AG04450 (cell line): ENCODE results near the gene TCTA. TPM values are rescaled to one million over a fixed set of nuclear protein-coding genes. Genes with fewer than 3 reads are reported as not detected.
A peak's percentile ranks its signal among the peaks of the same experiment; 100 is the strongest.

ENCODE experiments used
- CTCF ChIA-PET: fragments of 300-600, 350-600 bp; formaldehyde crosslinking; extraction: SDS; loops from one replicate; lab custom pipeline; 2022; ENCODE audit warnings: antibody characterized with exemption, inconsistent platforms; lab: Charles Lee
- POLR2A ChIA-PET: fragments of 350-600 bp; formaldehyde crosslinking; extraction: SDS; loops from one replicate; lab custom pipeline; 2021; ENCODE audit warnings: antibody characterized with exemption, inconsistent platforms; lab: Yijun Ruan, JAX
- DNase-seq: peaks from one replicate; pipeline ENCODE4 v3.0.0-alpha.2; 2011; ENCODE audit warnings: low read depth, low spot score
- H3K27ac ChIP-seq: one replicate; pipeline ENCODE4 v1.5.1; 2012; ENCODE audit warnings: low read depth, low read length, control low read depth
- H3K27me3 ChIP-seq: one replicate; pipeline ENCODE4 v1.6.0; 2012; ENCODE audit warnings: low read length; ENCODE audit not compliant: control insufficient read depth, insufficient read depth
- H3K4me3 ChIP-seq: 2 replicates; pipeline ENCODE4 v1.5.1; 2011; ENCODE audit warnings: mild to moderate bottlenecking, low read depth, low read length, control low read depth
- H3K9me3 ChIP-seq: 2 replicates; pipeline ENCODE4 v1.5.1; 2012; ENCODE audit warnings: low read length; ENCODE audit not compliant: control insufficient read depth, insufficient read depth
- CTCF ChIP-seq: IDR thresholded peaks from 2 replicates; pipeline ENCODE4 v1.5.1; 2011; ENCODE audit warnings: low read depth, low read length, control low read depth, inconsistent platforms
- polyA plus RNA-seq: library from polyadenylated mRNA; depleted of rRNA; stranded (reverse); fragments of >200 nt; gene quantifications from 2 replicates; pipeline ENCODE4 v1.2.3, GENCODE V29; 2011

The TCTA gene
- polyA plus RNA-seq, 1 experiment = 30.4 TPM

DNA sequence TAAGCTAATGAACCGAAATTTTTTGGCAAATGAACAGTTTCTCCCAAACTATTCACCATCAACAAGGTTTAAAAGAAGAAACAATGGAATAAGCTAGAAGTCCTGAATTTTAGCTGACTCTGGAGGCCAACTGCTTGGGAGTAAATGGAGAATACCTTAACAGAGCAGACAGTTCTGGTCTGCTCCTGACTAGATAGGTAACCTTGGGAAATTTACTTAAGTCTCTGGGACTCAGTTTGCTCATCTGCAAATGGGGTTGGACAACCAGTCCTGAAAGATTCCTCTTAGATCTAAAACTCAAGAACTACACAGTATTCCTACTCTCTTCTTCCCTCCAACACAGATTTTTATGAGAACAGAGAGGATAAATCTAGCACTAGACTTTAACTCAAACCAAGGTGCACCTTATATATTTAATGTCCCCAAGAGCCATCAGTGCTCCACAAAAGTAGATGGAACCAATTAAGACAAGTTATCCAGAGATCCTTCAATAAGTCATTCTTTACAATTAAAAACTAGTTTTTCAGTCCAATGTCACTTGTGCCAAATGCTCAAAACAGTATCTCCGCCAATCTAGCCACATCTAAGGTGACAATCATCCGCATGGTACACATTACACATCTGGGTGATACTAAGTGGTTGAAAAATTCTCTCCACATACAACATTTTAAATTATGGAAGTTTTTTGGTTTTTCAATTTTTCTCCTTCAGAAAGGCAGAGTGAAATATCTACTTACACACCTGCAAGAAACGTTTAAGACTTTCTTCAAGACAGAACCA is 2.0 kb upstream of the TCTA start:
- POLR2A ChIA-PET = interaction anchor here (0.6 to 2.2 kb wide), 4 partner anchors 48 to 205 kb away, joined by 4 to 10 read pairs (median 6); partner anchors contain the start of gene GPX1
- H3K27me3 ChIP-seq = no peaks in the 10 kb centered on the region
- TF ChIP-seq CTCF = no peak
- CTCF ChIA-PET = interaction anchor here (0.6 to 2.2 kb wide), 3 partner anchors 18 to 70 kb away, joined by 4 to 5 read pairs (median 5); partner anchors contain the start of gene USP4
- no peak for DNase-seq
- H3K27ac ChIP-seq = no peak overlapping the region
- H3K4me3 ChIP-seq = peak overlapping the region; percentile 83
- no peaks in the 10 kb centered on the region for H3K9me3 ChIP-seq

DNA sequence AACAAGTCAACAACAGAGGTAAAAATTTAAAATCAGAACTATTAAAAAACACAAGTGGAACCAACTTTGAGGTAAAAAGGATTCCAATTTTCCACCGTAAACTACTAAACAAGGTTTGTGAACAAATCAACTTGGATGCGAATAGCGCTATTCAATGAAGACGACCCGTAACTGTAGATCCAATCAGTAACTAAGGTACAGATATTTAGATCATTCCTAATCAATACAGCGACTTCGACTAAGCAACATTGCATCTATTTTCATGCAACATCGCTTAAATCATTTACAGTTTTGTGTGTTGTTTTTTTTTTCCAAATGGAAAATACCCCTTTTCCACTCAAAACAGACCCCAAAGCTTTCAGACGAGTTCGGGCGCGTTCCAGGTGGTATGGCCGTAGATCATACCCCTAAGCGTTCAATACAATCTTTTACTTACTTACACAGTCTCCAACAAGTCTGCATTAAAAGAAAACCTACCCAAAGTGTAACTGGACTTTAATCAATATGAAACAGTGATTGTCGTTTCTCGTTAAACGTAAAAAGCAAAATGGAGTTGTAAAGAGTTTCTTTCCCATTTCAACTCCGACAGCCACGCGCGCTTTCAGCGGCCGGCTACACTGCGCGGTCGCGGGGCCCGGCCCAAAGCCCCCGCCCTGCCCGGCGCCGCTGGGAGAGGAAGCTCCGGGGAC is 1.2 kb upstream of the TCTA start:
- H3K27ac ChIP-seq = no peak overlapping the region
- H3K4me3 ChIP-seq = peak overlapping the region; percentile 83
- TF ChIP-seq CTCF = no peak
- ChIA-PET CTCF (interaction anchor here (1.2 kb wide), 1 partner anchor 70 kb away, joined by 5 read pairs; no protein-coding TSS in a partner anchor), POLR2A (interaction anchor here (0.5 to 2.9 kb wide), 10 partner anchors 30 to 538 kb away, joined by 3 to 27 read pairs (median 5); partner anchors contain the start of genes DAG1, GPX1, KLHDC8B and QRICH1)
- DNase-seq = no peak
- no peaks in the 10 kb centered on the region for H3K9me3 ChIP-seq
- H3K27me3 ChIP-seq = no peaks in the 10 kb centered on the region

DNA sequence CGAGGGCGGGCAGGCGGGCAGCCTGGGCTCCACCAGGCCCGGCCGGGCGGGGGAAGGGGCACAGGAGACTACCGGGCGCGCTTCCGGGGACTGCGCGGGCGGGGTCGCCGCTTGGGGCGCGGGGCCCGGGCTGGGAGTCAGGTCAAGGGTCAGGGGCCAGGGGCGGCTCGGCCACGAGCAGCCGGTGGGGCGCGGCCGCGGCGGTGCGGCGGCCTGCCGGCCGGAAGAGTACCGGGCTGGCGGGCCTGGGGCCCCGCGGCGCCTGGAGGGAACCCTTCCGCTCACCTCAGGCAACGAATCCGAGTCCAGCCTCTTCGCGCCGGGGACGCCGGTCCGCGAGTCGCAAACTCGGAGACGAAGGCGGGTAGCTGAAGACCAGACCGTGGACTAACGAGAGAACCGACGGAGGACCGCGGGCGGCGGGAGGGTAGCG is 672 bp upstream of the TCTA start:
- ChIA-PET POLR2A (interaction anchor here (0.5 to 2.9 kb wide), 20 partner anchors 9 to 537 kb away, joined by 3 to 27 read pairs (median 4); partner anchors contain the start of genes AMT, DAG1, GPX1 and KLHDC8B), CTCF (interaction anchor here (1.2 kb wide), 1 partner anchor 71 kb away, joined by 5 read pairs; no protein-coding TSS in a partner anchor)
- no peak for DNase-seq
- TF ChIP-seq CTCF = no peak
- Histone ChIP-seq H3K9me3 (no peaks in the 10 kb centered on the region), H3K27me3 (no peaks in the 10 kb centered on the region), H3K4me3 (peak overlapping the region; percentile 83), H3K27ac (peak overlapping the region; percentile 65)

DNA sequence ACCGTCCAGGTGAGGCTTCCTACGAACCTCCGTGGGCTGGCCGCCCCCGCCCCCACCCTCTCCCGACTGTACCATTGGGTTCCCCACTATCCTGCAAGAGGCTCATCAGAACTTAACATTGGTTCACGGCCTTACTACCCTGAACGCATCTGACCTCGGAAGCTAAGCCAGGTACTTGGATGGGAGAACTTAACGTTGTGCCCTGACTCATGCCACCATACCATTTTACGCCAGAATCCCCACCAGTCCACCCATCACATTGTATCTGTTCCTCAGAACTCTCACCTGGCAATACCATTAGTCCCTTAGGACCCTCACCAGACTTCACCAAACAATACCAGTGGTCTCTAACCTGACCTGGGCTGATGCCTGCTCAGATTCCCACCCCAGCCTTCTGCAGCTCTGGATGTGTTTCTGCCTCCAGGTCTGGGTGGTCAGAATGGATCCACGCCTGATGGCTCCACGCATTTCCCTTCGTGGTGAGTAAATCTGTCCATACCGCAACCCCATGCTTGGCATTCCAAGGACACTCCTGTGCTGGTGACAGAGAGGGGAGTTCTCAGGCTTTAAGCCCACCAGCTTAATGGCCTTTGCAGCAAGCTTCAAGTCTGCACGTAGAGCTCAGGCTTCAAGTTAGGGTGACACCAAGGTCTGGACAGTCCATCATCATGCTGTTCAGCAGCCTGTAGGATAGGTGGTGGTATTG is 562 bp downstream of the TCTA start:
- H3K27me3 ChIP-seq = no peaks in the 10 kb centered on the region
- POLR2A ChIA-PET = interaction anchor here (0.6 to 2.9 kb wide), 11 partner anchors 8 to 81 kb away, joined by 3 to 27 read pairs (median 4); partner anchors contain the start of genes GPX1, NICN1 and USP4
- H3K4me3 ChIP-seq = peak overlapping the region; percentile 97
- no peak for TF ChIP-seq CTCF
- CTCF ChIA-PET = interaction anchor here (0.9 to 1.0 kb wide), 3 partner anchors 13 to 243 kb away, joined by 3 to 4 read pairs (median 4); no protein-coding TSS in a partner anchor
- no peaks in the 10 kb centered on the region for H3K9me3 ChIP-seq
- H3K27ac ChIP-seq = peak overlapping the region; percentile 70
- no peak for DNase-seq
